Astrocyte (in vitro differentiated cells and primary cell): ENCODE results near the gene BLTP3B. TPM values are rescaled to one million over a fixed set of nuclear protein-coding genes. Genes with fewer than 3 reads are reported as not detected.
A peak's percentile ranks its signal among the peaks of the same experiment; 100 is the strongest.
"Not testable (repeated sequence)": the region's sequence is repeated elsewhere in the genome, so short reads cannot be mapped to it uniquely, and the experiment has no call there.

Experiments
- DNase-seq: peaks from one replicate; pipeline ENCODE4 v3.0.0-alpha.2; 2010; ENCODE audit warnings: low read depth
- FAIRE-seq: peaks from 2 replicates; lab custom pipeline; 2011; peaks lifted over from hg19 to GRCh38; lab: Jason Lieb, UNC
- H2AFZ ChIP-seq: 2 replicates; pipeline ENCODE4 v1.6.0; 2012; ENCODE audit warnings: low read depth, low read length, inconsistent platforms
- H3K27ac ChIP-seq: 2 replicates; pipeline ENCODE4 v1.5.1; 2011; ENCODE audit warnings: low read depth, low read length, inconsistent platforms
- H3K27me3 ChIP-seq: 2 replicates; pipeline ENCODE4 v1.6.0; 2011; ENCODE audit warnings: low read length, inconsistent platforms; ENCODE audit not compliant: insufficient read depth
- H3K36me3 ChIP-seq: 2 replicates; pipeline ENCODE4 v1.5.1; 2011; ENCODE audit warnings: low read length, inconsistent platforms; ENCODE audit not compliant: insufficient read depth
- H3K4me1 ChIP-seq: 2 replicates; pipeline ENCODE4 v1.5.1; 2011; ENCODE audit warnings: low read length, inconsistent platforms; ENCODE audit not compliant: insufficient read depth
- H3K4me2 ChIP-seq: 2 replicates; pipeline ENCODE4 v1.6.0; 2012; ENCODE audit warnings: low read length, inconsistent platforms
- H3K4me3 ChIP-seq: 2 replicates; pipeline ENCODE4 v1.5.1; 2011; ENCODE audit warnings: low read depth, mild to moderate bottlenecking, low read length, inconsistent platforms; ENCODE audit not compliant: insufficient read depth
- H3K79me2 ChIP-seq: 2 replicates; pipeline ENCODE4 v1.6.0; 2012; ENCODE audit warnings: mild to moderate bottlenecking, low read length, inconsistent platforms; ENCODE audit not compliant: insufficient read depth
- H3K9ac ChIP-seq: 2 replicates; pipeline ENCODE4 v1.6.0; 2012; ENCODE audit warnings: mild to moderate bottlenecking, low read length, inconsistent platforms
- H3K9me3 ChIP-seq: 2 replicates; pipeline ENCODE4 v1.5.1; 2012; ENCODE audit warnings: low read depth, mild to moderate bottlenecking, low read length, inconsistent platforms; ENCODE audit not compliant: insufficient read depth
- H4K20me1 ChIP-seq: 2 replicates; pipeline ENCODE4 v1.6.0; 2012; ENCODE audit warnings: low read length, inconsistent platforms; ENCODE audit not compliant: insufficient read depth
- H3K27ac Mint-ChIP-seq: one replicate; pipeline ENCODE4 v1.8.0; 2021; ENCODE audit warnings: mild to moderate bottlenecking, mixed read lengths; ENCODE audit not compliant: unreplicated experiment
- H3K27me3 Mint-ChIP-seq: one replicate; pipeline ENCODE4 v1.8.0; 2021; ENCODE audit warnings: low read depth, mixed read lengths; ENCODE audit not compliant: unreplicated experiment
- H3K36me3 Mint-ChIP-seq: one replicate; pipeline ENCODE4 v1.8.0; 2021; ENCODE audit warnings: low read depth, mixed read lengths; ENCODE audit not compliant: unreplicated experiment
- H3K4me1 Mint-ChIP-seq: one replicate; pipeline ENCODE4 v1.8.0; 2021; ENCODE audit warnings: low read depth, mixed read lengths; ENCODE audit not compliant: unreplicated experiment
- H3K4me3 Mint-ChIP-seq: one replicate; pipeline ENCODE4 v1.8.0; 2021; ENCODE audit warnings: mild to moderate bottlenecking, moderate library complexity, mixed read lengths; ENCODE audit not compliant: unreplicated experiment
- H3K9me3 Mint-ChIP-seq: one replicate; pipeline ENCODE4 v1.8.0; 2021; ENCODE audit warnings: mild to moderate bottlenecking, mixed read lengths; ENCODE audit not compliant: unreplicated experiment
- CTCF ChIP-seq: IDR thresholded peaks from 2 replicates; pipeline ENCODE4 v1.5.1; 2011; ENCODE audit warnings: low read depth, mild to moderate bottlenecking, inconsistent platforms, low read length, moderate library complexity; ENCODE audit not compliant: insufficient read depth
- EZH2 ChIP-seq: IDR thresholded peaks from 2 replicates; pipeline ENCODE4 v1.6.1; 2012; ENCODE audit warnings: mild to moderate bottlenecking, low read length, inconsistent platforms; ENCODE audit not compliant: insufficient read depth
- total RNA-seq: library from RNA; stranded (reverse); gene quantifications from 2 replicates; pipeline ENCODE4 v1.2.1, GENCODE V29; 2021

The BLTP3B gene
- total RNA-seq, 1 donor from 2014 or later = 13.3 TPM

GRCh38 chr12:100185361-100185894, 42.8 kb upstream of the BLTP3B start:
- TF ChIP-seq EZH2 = no peak
- no peak for TF ChIP-seq CTCF
- H3K9me3 Mint-ChIP-seq = no peaks in the 10 kb centered on the region
- Histone ChIP-seq H3K36me3 (no peaks in the 10 kb centered on the region), H2AFZ (peak overlapping the region; percentile 47), H3K27me3 (no peaks in the 10 kb centered on the region), H3K9ac (no peak overlapping the region), H3K27ac (no peak overlapping the region), H3K4me3 (no peak overlapping the region), H3K79me2 (no peaks in the 10 kb centered on the region), H3K4me2 (no peak overlapping the region), H4K20me1 (no peaks in the 10 kb centered on the region), H3K9me3 (no peaks in the 10 kb centered on the region), H3K4me1 (no peaks in the 10 kb centered on the region)
- no peak overlapping the region for H3K4me3 Mint-ChIP-seq
- no peak overlapping the region for H3K27ac Mint-ChIP-seq
- H3K4me1 Mint-ChIP-seq = peaks cover 2% of the 10 kb centered on the region
- FAIRE-seq (no peak), DNase-seq (no peak)
- no peaks in the 10 kb centered on the region for H3K36me3 Mint-ChIP-seq
- no peaks in the 10 kb centered on the region for H3K27me3 Mint-ChIP-seq

- H3K27ac Mint-ChIP-seq = no peak overlapping the region
- Histone ChIP-seq H3K27ac (no peak overlapping the region), H3K27me3 (no peaks in the 10 kb centered on the region), H3K4me1 (no peaks in the 10 kb centered on the region), H3K36me3 (no peaks in the 10 kb centered on the region), H2AFZ (no peak overlapping the region), H3K4me3 (no peak overlapping the region), H4K20me1 (no peaks in the 10 kb centered on the region), H3K4me2 (no peak overlapping the region), H3K9me3 (no peaks in the 10 kb centered on the region), H3K9ac (no peak overlapping the region), H3K79me2 (no peaks in the 10 kb centered on the region)
- H3K27me3 Mint-ChIP-seq = no peaks in the 10 kb centered on the region
- H3K9me3 Mint-ChIP-seq = no peaks in the 10 kb centered on the region
- H3K4me1 Mint-ChIP-seq = peaks cover 2% of the 10 kb centered on the region
- FAIRE-seq (no peak), DNase-seq (no peak)
- TF ChIP-seq EZH2 = no peak
- no peak for TF ChIP-seq CTCF
- no peak overlapping the region for H3K4me3 Mint-ChIP-seq
- H3K36me3 Mint-ChIP-seq = no peaks in the 10 kb centered on the region
Observed at GRCh38 chr12:100184549-100185145, 42.0 kb upstream of the BLTP3B start.

DNA sequence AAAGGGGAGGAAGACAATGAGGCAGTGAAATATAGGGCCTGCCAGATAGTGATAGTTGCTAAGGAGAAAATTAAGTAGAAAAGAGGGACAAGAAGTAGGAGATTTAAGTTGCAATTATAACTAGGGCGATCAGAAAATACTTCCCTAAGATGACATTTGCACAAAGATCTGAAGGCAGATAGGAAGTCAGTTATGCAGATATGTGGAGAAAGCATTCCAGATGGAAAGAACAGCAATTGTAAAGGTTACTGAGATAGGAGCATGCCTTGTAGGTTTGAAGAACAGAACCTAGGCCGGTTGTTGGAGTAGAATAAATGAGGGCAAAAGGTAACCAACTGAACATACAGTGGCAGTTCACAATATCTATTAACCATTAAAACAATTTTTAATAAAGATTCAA, 36.6 kb upstream of the BLTP3B start:
- TF ChIP-seq CTCF = no peak
- TF ChIP-seq EZH2 = no peak
- FAIRE-seq = no peak
- Histone ChIP-seq H2AFZ (no peak overlapping the region), H3K9ac (no peak overlapping the region), H3K27ac (no peak overlapping the region), H3K27me3 (no peaks in the 10 kb centered on the region), H3K79me2 (no peaks in the 10 kb centered on the region), H3K36me3 (no peaks in the 10 kb centered on the region), H3K4me2 (no peak overlapping the region), H3K4me1 (no peaks in the 10 kb centered on the region), H4K20me1 (no peaks in the 10 kb centered on the region), H3K9me3 (no peaks in the 10 kb centered on the region), H3K4me3 (no peak overlapping the region)
- Mint-ChIP-seq H3K27me3 (no peaks in the 10 kb centered on the region), H3K27ac (no peak overlapping the region), H3K36me3 (no peaks in the 10 kb centered on the region), H3K4me3 (no peak overlapping the region), H3K9me3 (no peaks in the 10 kb centered on the region), H3K4me1 (no peaks in the 10 kb centered on the region)
- no peak for DNase-seq

GRCh38 chr12:100176493-100176892, 33.8 kb upstream of the BLTP3B start:
- not testable (repeated sequence) for H3K4me1 Mint-ChIP-seq, H3K36me3 Mint-ChIP-seq, H3K9ac ChIP-seq, H3K4me2 ChIP-seq, H3K9me3 ChIP-seq, H2AFZ ChIP-seq, H3K27ac ChIP-seq, H3K4me3 ChIP-seq, H3K4me3 Mint-ChIP-seq, H3K27ac Mint-ChIP-seq, H4K20me1 ChIP-seq, DNase-seq, H3K9me3 Mint-ChIP-seq, H3K27me3 ChIP-seq, H3K79me2 ChIP-seq, H3K27me3 Mint-ChIP-seq, FAIRE-seq, H3K4me1 ChIP-seq, H3K36me3 ChIP-seq
